MG63 (cell line): ENCODE measurements around the gene ABCB10. TPM values are rescaled to one million over a fixed set of nuclear protein-coding genes. Genes with fewer than 3 reads are reported as not detected.
"Not testable (repeated sequence)": the region's sequence is repeated elsewhere in the genome, so short reads cannot be mapped to it uniquely, and the experiment has no call there.

ENCODE experiments used
- DNase-seq: peaks from one replicate; pipeline ENCODE4 v3.0.0-alpha.2; 2020
- H3K27me3 ChIP-seq: fragments of 250-450 bp; sonication (Bioruptor Pico); 2 replicates; pipeline ENCODE4 v1.5.1; 2020; ENCODE audit warnings: mild to moderate bottlenecking, moderate library complexity
- H3K36me3 ChIP-seq: fragments of 250-450 bp; sonication (Bioruptor Pico); 2 replicates; pipeline ENCODE4 v1.5.1; 2020; ENCODE audit warnings: mild to moderate bottlenecking, moderate library complexity
- H3K4me3 ChIP-seq: fragments of 250-450 bp; sonication (Bioruptor Pico); 2 replicates; pipeline ENCODE4 v1.5.1; 2020; ENCODE audit warnings: mild to moderate bottlenecking, moderate library complexity
- H3K9me3 ChIP-seq: fragments of 250-450 bp; sonication (Bioruptor Pico); 2 replicates; pipeline ENCODE4 v1.5.1; 2020; ENCODE audit warnings: mild to moderate bottlenecking, moderate library complexity
- total RNA-seq: library from RNA; depleted of rRNA; stranded (reverse); fragments of >200 nt; shearing (Covaris generic); gene quantifications from 2 replicates; pipeline ENCODE4 v1.2.3, GENCODE V29; 2014; ENCODE audit warnings: low replicate concordance; rRNA removed

The ABCB10 gene
- 34.2 and 38.4 TPM in 2 replicates for total RNA-seq

DNA sequence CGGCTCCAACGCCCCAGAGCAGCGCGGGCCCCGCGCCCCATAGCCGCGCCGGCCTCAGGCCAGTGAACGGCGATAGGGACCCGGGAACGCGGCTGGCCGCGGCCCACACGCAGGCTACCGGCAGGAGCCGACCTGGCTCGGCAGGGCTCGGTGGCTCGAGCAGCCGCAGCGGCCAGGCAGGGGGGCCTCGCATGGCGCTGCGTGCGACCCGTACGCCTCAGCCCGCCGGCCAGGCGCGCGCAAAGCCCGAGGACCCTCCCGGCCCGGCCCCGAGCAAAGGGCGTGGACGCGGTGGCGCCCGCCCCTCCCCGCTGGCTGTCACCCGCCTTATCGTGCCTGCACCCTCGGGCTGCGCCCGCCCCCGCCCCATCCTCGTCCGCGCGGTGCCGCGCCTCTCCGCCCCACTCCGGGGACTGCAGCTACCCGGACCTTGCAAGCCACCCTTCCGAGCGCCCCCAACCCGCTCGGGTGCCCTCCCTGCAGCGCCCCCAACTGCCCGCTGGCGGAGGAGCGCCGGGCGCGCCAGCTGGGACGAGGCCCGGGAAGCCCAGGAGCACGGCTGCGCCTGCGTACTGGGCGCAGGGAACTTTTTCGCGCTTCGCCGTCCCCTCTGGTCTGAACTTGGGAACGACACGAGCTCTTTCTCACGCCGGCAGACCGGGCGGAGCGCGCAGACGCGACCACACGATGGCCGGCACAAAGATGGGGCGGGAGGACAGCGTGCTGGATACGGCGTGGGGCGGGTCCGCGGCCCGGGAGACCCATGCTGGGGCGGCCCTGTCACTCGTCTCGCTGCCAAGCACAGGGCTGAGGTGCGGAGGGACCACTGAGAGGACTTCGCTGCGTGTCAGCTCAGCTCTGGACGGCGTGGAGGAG lies at the start of gene ABCB10:
Gene ABCB10, minus strand, starts transcription at position 248 of the 876 bp plus-strand sequence. Its CDS starts 55 bp downstream, at position 193.
- Histone ChIP-seq H3K27me3 (no peaks in the 10 kb centered on the region), H3K4me3 (peak within 1 kb of the TSS; percentile 70), H3K9me3 (no peaks in the 10 kb centered on the region), H3K36me3 (peaks cover 17% of the 10 kb centered on the region)
- DNase-seq = peak; percentile 98

DNA sequence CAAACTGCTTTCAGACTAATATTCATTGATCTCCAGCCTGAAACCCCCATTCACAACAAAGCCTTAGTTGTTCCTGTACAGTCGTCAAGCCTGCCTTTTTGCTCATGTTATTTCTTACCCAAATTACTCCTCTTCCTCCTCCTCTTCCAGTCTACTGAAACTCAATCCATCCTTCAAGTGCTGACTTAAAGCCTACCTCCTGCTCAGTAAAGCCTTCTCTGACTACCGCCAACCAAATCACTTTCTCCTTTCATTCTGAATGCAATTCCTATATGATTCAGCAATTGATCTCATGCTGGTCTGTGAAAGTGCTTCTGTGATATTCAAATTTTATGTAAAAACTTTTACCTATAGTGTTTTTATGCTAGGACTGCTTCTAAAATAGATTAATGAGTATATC lies 48.9 kb upstream of the ABCB10 start:
- H3K4me3 ChIP-seq = no peak overlapping the region
- no peak for DNase-seq
- H3K27me3 ChIP-seq = no peaks in the 10 kb centered on the region
- H3K9me3 ChIP-seq = no peaks in the 10 kb centered on the region
- peaks cover 88% of the 10 kb centered on the region for H3K36me3 ChIP-seq

DNA sequence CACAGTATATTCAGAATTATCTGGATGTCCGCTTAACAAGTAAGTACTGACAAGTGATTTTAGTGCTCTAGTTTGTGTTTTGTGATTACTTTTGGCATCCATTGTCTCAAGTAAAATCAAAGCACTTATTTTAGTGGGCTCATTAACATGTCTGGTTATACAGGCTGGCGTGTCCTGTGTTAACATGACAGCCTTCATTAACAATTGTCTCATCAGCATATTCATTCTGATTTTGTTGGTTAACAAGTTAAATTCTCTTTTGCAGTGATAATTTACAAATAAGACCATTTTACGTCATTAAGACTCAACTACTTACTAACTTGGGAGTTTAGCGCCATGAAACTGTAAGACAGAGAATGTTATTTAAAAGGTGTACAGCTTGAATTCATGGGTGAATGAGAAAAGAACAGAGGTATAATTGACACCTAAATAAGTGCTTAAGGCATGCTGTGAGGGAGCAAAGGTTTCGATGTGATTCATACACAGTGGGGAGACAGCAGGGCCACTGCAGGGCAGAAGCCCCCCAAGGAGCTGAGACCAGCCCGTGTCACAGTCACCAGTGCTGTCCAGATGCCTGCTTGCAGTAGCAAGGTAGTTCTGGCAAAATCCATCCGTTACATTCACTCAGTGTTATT lies 45.0 kb upstream of the ABCB10 start:
- DNase-seq = no peak
- Histone ChIP-seq H3K4me3 (no peak overlapping the region), H3K36me3 (peaks cover 82% of the 10 kb centered on the region), H3K9me3 (no peaks in the 10 kb centered on the region), H3K27me3 (no peaks in the 10 kb centered on the region)

DNA sequence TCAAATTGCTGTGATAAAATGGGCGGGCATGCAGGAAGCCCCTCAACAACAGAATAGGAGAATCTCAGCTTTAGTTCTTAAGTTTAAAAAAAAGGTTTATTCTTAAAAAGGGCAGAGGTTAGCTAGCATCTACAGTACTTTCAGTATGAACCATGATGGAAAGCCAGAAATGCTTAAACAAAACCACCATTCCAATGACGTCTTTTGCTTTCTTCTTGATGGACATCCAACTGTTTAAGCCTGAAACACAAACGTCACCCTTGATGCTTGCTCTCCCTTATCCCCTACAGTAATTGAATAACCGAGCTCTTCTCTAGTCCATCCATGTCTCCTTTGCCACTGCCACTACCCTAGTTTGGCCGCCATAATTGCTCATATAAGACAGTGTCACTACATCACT lies 41.7 kb upstream of the ABCB10 start:
- Histone ChIP-seq H3K4me3 (no peak overlapping the region), H3K27me3 (no peaks in the 10 kb centered on the region), H3K36me3 (peaks cover 59% of the 10 kb centered on the region), H3K9me3 (no peaks in the 10 kb centered on the region)
- no peak for DNase-seq

DNA sequence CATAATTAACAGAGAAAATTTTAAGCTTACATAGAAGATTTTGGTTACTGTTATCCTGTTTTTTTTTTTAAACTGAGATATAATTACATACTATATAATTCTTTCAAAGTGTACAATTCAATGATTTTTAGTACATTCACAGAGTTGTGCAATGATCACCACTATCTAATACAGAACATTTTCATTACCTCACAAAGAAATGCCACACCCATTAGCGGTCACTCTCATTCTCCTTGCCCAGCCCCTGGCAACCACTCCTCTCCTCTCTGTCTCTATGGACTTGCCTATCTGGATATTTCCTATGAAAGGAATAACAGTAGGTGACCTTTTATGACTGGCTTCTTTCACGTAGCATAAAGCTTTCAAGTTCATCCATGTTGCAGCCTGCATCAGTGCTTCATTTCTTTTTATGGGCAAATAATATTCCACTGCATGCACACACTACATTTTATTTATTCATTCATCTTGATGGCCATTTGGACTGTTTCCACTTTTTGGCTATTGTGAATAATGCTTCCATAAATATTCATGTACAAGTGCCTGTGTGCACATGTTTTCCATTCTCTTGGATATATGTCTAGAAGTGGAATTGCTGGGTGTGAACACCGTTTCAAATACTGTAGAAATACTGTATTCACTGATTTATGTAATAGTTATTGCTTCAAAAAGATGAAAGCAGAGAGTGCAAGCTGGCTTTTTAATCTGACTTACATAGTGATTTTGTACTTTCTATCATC lies 40.9 kb upstream of the ABCB10 start:
- H3K4me3 ChIP-seq = no peak overlapping the region
- H3K36me3 ChIP-seq = peaks cover 62% of the 10 kb centered on the region
- DNase-seq = no peak
- no peaks in the 10 kb centered on the region for H3K27me3 ChIP-seq
- H3K9me3 ChIP-seq = no peaks in the 10 kb centered on the region

DNA sequence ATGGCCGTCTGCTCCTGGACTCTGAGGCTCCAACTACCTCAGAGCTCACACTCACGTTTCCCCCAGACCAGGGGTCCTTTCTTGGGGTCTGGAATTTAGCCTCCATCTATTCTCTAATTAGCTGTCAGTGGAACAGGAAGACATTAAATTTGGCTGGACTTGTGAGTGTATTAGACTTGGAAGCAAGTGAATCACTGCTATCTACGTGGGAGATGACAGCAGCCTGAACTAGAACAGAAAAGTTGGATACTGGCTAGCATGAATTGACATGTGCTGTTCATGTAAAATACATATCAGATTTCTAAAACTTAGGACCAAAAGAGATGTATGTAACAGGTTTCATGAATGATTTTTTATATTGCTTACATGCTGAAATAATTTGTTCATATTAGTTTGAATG lies 39.4 kb upstream of the ABCB10 start:
- H3K27me3 ChIP-seq = no peaks in the 10 kb centered on the region
- no peak overlapping the region for H3K4me3 ChIP-seq
- H3K9me3 ChIP-seq = no peaks in the 10 kb centered on the region
- H3K36me3 ChIP-seq = peaks cover 56% of the 10 kb centered on the region
- DNase-seq = no peak

DNA sequence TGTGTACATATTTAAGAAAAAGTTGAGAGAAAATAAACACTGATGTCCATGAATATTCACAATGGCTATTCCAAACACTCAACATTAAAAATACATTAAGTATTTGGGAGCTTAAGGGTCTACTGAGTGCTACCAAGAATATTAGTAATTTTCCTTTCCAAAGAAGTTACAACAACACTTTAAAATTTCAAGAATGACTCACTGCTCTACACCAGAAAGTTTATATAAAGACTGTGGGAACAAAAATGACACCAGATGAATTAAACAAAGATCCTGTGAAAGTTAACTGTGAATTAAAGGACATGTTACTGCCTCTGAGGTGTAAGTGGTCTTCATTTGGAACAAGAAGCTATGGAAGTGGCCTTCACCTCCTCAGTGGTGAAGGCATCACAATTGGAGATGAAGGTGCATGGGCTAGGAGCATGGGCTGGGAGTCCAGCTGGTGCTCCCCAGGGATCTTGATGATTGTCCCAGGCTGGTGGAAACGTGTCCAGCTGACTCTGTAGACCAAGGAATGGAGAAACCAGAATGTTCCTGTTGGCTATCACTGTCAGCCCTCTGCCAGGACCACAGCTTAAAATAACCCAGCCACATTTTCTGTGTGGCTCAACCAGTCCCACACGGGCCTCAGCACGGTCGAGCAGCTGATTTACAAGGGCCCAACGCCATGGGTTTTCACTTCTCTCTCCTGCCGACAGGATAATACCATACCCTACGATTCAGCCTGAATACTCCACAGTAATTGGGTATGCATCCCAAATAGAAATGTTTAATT lies 38.6 kb upstream of the ABCB10 start:
- peak; percentile 70 for DNase-seq
- peaks cover 53% of the 10 kb centered on the region for H3K36me3 ChIP-seq
- no peaks in the 10 kb centered on the region for H3K27me3 ChIP-seq
- H3K9me3 ChIP-seq = no peaks in the 10 kb centered on the region
- H3K4me3 ChIP-seq = no peak overlapping the region

DNA sequence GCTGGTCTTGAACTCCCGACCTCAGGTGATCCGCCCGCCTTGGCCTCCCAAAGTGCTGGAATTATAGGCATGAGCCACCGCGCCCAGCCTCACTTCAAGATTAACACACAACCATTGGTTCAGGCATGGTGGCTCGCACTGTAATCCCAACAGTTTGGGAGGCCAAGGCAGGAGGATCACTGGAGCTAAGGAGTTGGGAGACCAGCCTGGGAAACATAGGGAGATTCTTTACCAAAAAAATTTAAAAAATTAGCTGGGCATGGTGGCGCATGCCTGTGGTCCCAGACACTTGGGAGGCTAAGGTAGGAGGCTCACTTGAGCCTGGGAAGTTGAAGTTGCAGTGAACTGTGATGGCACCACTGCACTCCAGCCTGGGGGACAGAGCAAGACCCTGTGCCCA lies 37.4 kb upstream of the ABCB10 start:
- H3K36me3 ChIP-seq = peaks cover 46% of the 10 kb centered on the region
- H3K27me3 ChIP-seq = not testable (repeated sequence)

DNA sequence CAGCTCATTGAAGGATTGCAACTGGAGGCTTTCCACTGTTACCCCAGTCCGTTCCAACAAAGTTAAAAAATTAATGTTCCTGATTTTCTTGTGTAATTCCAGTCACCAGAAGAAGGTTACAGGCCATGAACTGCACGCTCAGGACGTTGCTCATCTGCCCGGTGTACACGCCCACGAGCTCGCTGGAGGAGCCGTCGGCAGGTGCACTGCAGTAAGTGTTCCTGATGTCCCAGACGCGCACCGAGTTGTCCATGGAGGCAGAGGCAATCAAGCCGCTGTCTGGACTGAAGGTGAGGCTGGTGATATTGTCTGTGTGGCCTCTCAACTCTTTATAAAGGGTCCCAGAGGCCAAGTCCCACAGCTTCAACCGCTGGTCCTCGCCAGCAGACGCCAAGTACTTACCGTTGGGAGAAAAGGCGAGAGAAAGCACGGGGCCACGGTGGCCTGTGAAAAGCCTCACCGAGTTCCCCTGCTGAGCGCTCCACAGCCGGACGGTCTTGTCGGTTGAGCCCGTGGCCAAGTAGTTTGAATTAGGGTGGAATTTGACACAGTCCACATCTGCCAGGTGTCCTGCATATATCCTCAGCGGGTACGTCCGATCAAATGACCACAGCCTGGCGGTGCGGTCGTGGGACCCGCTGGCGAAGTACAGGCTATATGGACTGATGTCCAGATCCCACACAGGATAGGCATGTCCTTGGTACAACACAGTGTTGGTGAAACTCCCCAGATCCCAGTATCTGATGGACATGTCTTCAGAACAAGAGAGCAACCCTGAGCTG lies 35.9 kb upstream of the ABCB10 start:
- Histone ChIP-seq H3K27me3 (no peaks in the 10 kb centered on the region), H3K9me3 (no peaks in the 10 kb centered on the region), H3K36me3 (peaks cover 32% of the 10 kb centered on the region), H3K4me3 (no peak overlapping the region)
- DNase-seq = no peak

More for the DNA sequence above, 37.4 kb upstream of the ABCB10 start:
- not testable (repeated sequence) for H3K9me3 ChIP-seq, DNase-seq, H3K4me3 ChIP-seq

DNA sequence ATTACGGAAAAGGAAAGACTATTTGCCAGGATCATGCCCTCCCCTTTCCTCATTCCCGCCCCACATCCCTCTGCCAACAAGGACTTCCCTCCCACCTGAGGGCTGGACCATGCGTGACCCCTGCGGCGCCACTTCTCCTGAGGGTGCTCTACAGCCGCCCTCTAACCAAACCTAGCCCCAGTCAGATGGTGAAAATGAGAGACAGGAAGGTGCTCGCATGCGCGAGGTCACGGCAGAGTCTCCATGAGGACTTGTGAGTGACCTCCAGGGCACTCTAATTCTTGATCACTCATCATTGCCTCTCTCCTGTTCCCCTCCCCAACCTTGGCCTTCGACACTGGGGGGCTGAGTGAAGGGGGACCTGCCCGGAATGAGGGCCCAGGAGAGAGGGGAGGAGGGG lies 35.3 kb upstream of the ABCB10 start:
- Histone ChIP-seq H3K9me3 (no peaks in the 10 kb centered on the region), H3K4me3 (no peak overlapping the region), H3K36me3 (peaks cover 30% of the 10 kb centered on the region), H3K27me3 (no peaks in the 10 kb centered on the region)
- no peak for DNase-seq

DNA sequence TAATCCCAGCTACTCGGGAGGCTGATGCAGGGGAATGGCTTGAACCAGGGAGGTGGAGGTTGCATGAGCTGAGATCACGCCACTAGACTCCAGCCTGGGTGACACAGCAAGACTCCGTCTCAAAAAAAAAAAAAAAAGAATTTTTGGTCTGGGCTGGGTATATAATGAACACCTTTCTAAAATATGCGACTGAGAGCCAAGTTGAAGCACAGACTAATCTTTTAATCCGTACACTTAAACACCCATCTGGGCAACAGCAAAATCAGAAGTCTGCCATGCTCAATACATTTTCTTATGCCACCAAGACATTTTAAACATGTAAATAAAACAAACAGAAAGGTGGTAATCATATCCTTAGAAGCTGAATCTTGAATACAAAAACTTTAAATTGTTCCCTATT lies 31.6 kb upstream of the ABCB10 start:
- no peak for DNase-seq
- Histone ChIP-seq H3K4me3 (no peak overlapping the region), H3K36me3 (peaks cover 24% of the 10 kb centered on the region), H3K9me3 (no peaks in the 10 kb centered on the region), H3K27me3 (no peaks in the 10 kb centered on the region)

DNA sequence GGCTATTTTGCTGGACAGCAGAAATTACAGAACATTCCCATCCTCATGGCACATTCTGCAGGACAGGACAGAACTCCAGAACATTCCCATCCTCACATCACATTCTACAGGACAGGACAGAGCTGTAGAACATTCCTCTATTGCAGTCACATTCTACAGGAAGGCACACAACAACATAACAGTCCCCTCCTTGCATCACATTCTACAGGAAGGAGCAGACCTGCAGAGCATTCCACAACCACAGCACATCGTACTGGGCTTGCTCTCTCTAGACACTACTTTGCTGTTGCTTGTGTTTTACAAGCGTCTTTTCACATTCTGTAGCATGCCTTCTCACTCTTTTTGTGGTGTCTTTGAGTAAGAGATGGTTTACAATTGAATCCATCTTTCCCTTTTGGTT lies 26.8 kb upstream of the ABCB10 start:
- Histone ChIP-seq H3K9me3 (no peaks in the 10 kb centered on the region), H3K36me3 (no peaks in the 10 kb centered on the region), H3K4me3 (no peak overlapping the region), H3K27me3 (no peaks in the 10 kb centered on the region)
- no peak for DNase-seq

DNA sequence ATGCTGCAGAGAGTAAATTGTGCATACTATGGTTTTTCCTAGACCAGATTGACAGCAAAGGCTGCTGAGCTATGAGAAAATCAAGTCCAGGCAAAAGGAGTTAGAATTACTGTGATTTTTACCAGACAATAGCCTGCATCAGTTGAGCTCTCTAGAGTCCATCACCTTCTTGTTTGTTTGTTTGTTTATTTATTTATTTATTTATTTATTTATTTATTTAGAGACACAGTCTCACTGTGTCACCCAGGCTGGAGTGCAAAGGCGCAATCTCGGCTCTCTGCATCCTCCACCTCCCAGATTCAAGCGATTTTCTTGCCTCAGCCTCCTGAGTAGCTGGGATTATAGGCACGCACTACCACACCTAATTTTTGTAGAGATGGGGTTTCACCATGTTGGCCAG lies 24.2 kb upstream of the ABCB10 start:
- no peak overlapping the region for H3K4me3 ChIP-seq
- DNase-seq = no peak
- no peaks in the 10 kb centered on the region for H3K36me3 ChIP-seq
- no peaks in the 10 kb centered on the region; the same call in 1 of the 2 replicates for H3K27me3 ChIP-seq
- no peaks in the 10 kb centered on the region for H3K9me3 ChIP-seq

DNA sequence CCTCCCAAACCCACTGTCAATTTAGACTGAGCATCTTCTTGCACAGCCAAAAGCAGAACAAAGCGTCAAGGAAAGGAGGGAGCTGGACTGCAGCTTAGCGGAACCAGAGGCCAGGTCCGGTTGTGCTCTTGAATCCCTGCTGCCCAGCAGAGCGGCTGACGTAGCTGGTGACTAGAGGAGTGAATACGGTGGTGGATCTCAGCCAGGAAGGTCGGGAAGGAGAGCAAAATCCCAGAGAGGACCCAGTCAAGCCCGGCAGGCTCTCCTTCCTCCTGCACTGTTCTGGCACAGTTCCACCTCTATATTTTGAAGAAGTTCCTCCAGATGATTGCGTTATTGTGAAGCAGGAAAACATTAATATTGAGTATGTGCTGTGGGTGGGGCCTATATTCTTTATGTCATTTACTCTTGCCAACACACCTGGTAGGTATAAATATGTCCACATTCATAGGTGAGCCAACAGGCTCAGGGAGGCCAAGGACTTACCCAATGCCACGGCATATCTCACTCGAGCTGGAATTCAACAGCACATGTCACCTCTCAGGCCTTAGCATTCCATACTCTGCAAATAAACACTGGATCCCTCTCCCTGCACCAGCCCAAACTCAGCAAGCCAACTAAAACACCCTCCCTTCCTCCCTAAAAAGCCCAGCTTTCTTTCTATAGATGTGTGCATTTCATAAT lies 23.6 kb upstream of the ABCB10 start:
- no peaks in the 10 kb centered on the region for H3K36me3 ChIP-seq
- H3K9me3 ChIP-seq = no peaks in the 10 kb centered on the region
- no peak for DNase-seq
- no peak overlapping the region for H3K4me3 ChIP-seq
- H3K27me3 ChIP-seq = no peaks in the 10 kb centered on the region; the same call in 1 of the 2 replicates

DNA sequence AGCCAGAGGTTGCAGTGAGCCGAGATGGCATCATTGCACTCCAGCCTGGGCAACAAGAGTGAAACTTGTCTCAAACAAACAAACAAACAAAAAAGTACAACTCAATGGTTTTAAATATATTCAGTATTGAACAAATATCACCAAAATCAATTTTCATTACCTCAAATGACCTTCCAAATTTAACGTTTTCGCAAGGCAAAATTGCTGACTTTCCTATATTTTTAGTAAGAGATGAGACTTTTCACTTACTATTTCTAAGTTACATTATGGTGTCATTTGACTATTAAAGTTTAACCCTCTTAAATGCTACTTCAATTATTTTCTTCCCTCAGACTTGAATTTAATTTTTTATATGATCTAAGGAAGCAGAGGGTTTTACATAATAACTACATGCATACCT lies 23.0 kb upstream of the ABCB10 start:
- H3K36me3 ChIP-seq = no peaks in the 10 kb centered on the region
- no peak overlapping the region for H3K4me3 ChIP-seq
- H3K9me3 ChIP-seq = no peaks in the 10 kb centered on the region
- no peak for DNase-seq
- H3K27me3 ChIP-seq = no peaks in the 10 kb centered on the region; the same call in 1 of the 2 replicates
